A204.1 (cell line): ENCODE measurements around the gene HCFC1.

Source experiments
- FAIRE-seq: peaks from 2 replicates; lab custom pipeline; 2012; peaks lifted over from hg19 to GRCh38; lab: Jason Lieb, UNC

The HCFC1 gene

DNA sequence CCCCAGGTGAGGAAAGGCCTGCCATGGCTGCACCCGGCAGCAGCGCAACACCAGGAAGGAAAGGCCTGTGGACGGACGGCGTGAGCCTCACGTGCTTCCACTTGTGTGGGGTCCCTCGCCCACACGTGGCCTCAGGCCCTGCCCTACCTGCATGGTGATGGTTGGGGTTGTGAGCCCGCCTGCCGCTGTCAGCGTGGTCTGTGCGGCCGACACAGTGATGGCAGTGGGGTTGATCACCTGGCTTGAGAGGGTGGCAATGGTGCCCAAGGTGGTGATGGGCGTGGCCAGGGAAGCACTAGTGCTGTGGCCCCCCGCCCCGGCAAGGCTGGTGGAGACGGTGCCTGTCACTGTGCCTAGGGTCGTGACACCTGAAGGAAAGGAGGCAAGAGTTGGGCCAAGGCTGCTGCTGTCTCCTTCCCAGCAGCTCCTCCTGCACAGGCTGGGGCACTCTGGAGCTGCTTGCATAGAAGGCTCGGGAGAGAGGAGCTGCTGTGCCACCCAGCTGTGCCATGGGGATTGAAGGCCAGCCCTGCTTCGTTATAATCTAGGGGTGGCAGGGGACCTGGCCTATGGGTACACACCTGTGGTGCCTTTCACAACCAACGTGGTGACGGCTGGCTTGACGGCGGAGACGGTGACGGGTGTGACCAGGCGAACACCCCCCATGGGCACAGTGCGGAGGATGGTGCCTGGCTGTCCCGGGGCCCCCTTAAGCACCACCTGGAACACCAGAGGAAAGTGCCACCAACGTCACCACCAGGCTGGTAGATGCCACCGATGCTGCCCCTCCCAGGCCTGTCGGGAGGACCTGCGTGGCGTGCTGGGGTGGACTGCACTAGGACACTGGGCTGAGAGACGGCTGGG, 15.3 kb downstream of the HCFC1 start:
- no peak for FAIRE-seq

DNA sequence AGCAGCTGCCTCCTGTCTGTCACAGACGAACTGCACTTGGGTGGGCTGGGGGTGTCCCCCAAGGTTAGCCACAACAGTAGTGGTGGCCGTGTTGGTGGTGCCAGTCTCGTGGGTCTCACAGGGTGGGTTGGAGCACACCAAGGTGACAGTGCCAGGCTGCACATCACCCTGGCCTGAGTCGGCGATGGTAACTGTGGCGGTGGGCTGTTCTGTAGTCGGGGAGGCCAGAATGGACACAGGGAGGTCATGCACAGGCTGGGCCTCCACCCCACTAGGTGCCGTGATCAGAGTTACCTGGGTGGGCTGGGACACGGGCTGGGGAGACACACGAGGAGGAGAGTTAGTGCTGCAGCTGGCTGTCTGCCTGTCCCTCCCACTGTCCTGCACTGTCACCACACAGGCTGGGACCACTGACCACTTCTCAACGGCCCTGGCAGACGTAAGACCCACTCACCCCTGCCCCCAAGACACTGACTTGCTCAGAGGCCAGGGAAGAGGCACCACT, 16.3 kb downstream of the HCFC1 start:
- FAIRE-seq = no peak

DNA sequence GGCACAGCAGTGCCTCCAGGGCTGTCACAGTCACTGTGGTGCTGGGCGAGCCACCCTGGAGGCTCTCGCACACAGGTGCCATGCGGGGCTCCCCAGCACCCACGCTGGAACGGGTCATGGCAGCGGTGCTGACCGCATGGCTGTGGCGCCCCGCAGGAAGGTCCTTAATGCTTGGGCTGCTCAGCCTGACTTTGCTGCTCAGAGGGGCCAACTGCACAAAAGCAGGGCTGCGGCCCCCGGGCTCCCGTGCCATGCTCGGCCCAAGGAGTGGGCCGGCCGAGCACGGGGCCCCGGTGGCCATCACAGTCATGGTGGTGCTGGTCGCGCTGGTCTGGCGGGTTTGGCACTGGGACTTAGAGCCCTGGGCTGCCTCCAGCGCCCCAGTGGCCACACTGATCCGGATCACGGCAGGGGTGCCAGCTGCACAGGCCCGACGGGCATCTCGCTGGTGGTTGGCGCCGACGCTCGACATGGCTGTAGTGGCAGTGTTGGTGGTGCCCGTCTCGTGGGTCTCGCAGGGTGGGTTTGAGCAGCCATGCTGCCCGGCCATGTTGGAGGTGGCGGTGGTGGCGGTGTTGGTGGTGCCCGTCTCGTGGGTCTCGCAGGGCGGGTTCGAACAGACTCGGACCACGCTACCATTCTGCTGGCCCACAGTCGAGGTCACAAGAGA, 16.9 kb downstream of the HCFC1 start:
- no peak for FAIRE-seq

DNA sequence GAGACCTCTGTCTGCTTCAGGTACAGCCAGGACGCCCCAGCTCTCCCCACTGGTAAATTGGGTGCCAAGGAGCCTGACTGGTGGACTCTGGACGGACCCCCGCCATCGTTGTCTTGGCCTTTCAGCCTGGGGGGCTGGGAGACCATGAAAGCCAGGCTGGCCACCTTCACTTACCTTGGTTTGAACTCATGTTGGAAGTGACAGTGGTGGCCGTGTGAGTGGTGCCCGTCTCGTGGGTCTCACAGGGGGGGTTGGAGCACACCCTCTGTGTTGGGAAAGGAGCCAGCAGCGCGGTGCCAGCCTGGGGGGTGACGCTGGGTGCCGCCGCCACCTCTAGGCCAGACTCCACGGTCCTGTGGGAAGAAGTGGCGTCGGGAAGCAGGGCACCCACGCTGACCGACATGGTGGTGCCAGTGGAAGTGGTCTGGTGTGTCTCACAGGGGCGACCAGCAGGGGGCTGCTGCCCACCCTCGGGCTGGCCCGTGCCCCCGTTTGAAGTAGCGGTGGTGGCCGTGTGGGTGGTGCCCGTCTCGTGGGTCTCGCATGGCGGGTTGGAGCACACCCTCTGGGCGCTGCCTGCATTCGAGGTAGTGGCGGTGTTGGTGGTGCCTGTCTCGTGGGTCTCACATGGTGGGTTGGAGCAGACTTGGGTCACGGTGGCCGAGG, 17.6 kb downstream of the HCFC1 start:
- FAIRE-seq = no peak

DNA sequence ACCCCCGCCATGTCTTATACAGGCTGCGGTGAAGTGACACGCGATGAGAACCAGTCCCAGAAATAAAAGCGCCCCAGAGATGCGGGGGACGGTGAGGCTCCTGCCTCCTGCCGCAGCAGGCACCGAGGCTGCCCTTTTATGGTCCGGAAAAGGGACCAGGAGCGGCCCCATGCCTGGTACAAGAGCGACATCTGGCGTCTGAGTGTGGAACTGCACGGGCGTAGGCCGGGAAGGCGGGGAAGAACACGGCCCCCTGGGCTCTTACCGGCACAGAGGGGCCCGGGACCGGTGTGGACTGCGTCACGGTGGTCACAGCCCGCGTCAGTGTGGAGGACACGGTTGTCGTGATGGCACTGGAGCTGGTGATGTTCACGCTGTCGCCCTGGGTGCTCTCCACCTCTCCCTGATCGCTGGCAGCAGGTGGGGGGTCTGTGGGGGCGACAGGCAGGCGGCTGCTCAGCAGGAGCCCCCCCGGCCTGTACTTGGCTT, 18.2 kb downstream of the HCFC1 start:
- no peak for FAIRE-seq

DNA sequence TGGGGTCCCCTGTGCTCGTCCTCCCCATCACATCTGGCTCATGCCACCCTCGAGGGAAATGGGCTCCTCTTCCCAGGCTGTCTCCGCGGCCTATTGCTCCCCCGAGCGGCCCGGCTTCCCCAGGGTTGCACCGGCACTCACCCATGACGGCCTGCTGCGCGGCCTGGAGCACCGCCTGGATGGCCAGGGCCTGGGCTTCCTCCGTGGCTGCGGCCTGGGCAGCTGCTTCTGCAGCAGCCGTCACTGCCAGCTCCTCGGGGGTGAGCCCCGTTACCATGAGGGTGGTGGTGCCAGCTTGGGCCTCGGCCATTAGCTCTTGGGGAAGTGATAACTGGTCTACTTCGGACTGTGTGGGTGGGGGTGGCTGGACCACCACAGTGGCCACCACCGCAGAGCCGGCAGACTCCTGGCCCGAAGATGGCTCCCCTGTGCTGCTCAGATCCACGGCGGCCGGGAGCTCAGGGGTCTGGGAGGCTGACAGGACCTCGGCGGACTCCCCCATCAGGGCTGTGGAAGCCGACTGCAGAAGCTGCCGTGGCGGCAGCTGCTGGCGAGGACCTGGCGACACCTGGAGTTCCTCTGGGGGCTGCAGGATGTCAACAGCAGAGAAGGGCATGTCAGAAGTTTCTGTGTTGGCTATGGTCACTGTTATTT, 19.1 kb downstream of the HCFC1 start:
- no peak for FAIRE-seq

DNA sequence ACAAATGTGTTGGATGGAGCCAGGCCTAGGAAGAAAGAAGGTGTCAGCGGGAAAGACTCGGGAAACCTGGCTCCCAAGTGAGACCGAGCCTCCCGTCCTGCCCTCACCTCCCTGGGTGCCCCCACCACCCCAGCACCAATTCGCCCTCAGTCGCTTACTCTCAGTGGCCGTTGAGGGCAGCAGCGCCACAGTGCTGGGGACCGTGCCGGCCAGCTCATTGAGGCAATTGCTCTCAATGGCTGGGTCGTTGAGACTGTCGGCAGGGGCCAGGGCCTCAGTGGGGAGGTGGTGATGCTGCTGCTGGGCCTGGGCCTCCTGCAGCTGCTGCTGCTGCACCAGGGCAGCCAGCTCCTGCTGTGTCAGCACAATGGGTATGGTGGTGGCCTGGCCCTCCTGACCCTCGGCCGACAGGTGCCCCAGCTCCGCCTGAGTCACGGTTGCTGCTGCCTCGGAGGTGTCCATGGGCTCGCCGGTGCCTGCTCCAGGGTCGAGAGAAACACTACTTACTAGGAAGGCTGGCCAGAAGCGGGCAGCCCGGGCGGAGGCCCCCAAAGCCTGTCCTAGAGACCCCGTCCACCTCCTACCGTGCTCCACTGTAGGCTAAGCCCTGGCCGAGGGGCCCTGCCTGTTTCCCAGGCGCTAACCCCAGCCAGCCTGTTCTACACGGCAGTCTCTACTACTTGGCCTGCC, 19.8 kb downstream of the HCFC1 start:
- no peak for FAIRE-seq

DNA sequence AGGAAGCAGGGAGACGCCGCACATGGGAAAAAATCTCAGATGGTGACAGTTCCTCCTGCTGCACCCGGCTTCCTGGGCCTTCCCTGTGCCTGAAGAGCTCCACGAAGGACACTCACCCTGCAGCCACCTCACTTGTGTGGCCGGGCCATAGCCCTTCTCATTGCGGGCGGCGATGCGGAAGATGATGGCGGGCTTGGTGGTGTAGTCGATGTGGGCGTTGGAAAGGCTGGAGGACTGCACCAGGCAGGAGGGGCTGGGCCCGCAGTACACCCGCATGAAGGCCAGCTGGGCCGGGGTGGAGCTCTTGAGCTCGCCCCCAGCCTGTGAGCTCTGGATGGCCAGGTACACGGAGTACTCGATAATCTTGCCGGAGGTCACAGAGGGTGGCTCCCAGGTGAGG, 21.5 kb downstream of the HCFC1 start:
- FAIRE-seq = no peak

DNA sequence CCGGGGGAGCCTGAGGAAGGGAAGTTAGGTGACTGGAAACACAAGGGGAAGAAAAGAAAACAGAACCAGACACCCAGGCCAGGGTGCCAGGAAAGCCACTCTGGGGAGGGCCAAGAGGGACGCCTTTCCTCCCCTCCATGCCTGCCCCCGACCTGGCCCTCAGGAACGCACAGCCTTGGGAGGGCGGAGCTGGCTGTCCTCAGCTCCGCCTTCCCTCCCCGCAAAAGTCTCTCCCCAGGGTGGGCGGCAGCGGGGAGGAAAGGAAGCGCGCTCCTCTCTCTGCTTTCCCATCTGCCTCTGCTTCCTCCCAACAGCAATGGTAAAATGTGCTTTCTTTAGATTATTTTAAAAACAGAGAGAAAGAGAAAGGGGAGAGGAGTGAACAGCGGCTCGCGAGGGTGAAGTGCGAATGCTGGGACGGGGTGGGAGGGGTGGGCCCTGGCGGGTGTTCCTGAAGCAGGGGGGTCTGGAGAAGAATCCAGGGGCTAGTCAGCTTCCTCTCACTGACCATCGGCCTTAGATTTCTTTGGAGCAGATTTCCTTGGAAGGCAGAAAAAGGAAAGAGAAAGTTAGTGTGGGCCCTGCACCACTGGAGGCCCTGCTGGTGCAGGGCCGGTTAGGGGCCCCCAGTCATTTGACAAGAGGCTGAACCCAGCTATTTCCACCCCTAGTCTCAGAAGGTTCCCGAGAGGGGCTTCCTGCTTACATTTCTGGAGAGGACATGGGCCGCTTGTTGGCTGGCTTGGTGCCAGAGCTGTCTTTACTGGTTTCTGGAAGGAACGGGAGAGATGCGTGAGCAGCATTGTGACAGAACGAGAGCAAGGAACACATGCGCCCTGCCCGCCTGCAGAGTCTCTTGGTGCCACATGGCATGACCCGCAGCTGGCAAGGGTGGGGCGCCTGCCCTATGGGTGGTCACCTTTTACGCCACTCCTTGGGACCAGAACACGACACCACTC, 22.5 kb downstream of the HCFC1 start:
- FAIRE-seq = no peak

DNA sequence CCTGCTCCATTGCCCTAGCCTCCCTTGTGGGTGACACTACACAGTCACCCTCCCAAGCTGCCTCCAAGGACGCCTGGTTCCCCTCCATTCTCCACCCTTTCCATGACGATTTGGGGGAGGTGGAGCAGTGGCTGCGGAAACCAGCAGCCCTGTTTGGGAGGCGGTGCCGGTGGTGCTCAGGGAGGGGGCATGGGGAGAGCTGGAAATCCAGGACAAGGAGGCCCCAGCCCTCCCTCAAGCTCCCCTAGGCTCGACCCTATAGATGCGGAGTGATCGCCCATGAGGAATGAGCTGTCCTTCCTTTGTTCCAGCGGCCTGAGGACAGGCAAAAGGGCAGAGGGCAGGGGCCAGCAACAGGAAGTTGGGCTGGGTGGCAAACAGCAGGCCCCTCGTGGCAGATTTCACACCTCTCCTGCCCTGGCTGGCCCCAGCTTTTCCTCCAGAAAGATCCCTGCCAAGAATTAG, 23.6 kb downstream of the HCFC1 start:
- no peak for FAIRE-seq

DNA sequence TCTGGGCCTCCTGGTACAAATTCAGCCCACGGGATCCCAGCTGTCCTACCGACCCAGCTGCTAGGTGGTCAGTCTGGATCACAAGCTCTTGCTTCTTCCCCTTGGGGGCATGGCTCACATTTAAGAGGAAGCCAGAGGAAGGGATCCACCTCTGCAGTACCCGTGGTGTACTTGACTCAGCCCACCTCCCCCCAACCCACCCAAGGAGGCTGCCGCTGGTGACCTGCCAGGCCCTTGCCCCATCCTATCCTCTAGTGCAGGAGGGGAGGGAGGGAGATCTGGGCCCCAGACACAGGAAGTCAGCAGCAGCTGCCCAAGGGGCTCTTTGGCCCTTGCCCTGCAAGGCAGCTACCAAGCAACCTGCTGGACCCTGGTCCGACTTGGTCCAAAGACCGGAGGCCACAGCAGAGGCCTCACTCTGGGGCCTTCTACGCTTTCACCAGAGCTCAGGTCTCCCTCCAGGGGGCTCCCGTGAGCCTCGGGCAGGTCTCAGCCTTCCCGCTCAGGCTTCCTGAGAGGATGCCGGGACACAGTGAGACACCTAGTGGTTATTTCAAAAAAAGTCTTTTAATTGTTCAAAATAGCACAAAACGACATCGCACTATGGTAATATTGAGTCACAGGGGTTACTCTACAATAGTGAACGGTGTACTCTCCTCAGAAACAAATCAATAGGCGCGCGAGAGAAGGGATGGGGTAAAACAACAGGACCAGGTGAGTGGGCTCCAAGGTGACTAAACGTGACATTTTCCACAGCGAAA, 24.4 kb downstream of the HCFC1 start:
- peak; percentile 92 for FAIRE-seq

DNA sequence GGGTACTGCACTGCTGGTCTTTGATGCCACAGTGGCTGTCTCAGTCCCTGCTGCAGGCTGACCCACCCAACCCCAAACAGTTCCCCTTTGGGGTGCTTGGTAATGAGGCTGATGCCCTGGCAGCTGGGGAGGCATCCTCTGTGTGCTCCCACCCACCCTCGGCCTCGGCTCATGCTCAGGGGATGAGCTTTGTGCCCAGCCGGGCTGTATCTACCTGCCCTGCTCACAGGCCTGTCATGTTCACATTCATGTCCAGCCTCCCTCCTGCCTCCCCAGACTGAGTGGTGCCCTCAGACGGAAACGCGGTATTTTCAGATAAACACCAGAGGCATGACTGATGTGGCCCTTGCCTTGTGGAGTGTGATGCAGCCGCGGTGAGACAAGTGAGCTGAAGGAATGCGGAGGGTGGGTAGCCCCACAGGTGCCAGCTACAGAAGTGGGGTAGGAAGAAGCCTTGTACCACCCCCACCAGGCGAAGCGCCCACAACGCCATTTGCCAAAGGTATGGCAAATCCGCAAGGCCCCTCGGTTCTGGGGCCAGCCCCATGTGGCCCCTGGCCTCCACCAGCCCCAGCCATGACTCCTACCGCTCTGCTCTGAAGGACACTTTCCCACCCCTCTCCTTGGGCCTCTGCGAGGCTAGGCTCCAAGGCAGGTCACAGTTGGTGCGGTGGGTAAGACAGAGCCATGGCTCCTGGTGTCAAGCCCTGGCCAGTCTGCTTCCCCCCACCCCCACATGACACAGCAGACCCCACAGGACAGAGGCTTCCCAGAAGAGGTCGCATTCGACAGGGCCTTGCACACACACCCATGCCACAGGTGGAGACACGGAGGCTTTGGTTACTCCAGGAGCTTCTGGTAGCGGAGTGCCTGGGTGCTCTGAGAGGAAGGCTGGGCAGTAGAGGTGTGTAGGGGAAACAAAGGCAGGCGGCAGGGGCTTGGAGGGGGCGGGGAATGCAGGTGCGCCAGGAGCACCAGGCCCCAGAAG, 25.4 kb downstream of the HCFC1 start:
- FAIRE-seq = no peak

DNA sequence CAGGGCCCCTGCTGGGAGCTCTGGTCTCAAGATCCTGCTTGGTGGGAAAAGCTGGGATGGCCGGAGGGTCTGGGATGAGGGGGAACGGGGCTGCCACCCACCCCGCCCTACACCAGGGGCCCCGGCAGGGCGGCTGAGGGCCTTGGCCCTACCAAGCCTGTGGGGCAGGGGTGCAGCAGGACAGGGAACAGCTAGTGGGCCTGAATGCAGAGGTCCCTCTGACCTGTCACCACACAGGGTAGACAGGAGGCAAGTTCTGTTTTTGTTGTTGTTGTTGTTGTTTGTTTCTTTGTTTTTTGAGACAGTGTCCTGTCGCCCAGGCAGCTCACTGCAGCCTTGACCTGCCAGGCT, 26.8 kb downstream of the HCFC1 start:
- no peak for FAIRE-seq

DNA sequence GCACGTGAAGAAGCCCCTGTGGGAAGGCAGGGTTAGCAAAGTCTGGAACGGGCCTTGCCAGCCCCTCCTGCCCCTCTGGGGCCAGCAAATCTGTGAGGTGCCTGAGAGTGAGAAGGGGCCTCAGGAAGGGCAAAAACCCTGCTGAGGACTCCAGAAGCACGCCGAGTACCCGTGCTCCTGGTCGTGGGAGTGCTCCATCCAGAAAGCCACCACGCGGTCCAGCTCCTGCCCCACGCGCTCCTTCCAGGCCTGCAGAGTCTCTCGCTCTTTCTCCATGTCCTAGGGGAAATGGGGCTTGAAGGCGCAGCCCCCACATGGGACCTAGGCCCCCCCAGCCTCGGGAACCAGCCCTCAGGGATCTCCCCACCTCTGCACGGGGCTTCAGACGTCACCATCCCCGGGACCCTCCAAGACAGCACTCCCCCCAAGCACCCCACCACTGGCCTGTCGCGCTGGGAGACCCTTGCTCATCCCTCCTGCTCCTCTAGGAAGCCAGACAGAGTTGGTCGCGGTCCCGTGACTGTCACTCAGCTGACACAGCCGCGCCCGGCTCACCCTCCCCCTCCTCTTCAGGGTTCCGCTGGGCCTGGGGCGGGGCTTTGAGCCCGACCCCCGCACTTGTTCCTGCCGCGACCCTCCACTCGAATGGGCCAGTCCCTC, 27.3 kb downstream of the HCFC1 start, which contains the start of gene RENBP:
TSS of gene RENBP (minus strand) at position 504 of the 660 bp plus-strand sequence. CDS start at position 471, 33 bp downstream.
- FAIRE-seq = no peak

DNA sequence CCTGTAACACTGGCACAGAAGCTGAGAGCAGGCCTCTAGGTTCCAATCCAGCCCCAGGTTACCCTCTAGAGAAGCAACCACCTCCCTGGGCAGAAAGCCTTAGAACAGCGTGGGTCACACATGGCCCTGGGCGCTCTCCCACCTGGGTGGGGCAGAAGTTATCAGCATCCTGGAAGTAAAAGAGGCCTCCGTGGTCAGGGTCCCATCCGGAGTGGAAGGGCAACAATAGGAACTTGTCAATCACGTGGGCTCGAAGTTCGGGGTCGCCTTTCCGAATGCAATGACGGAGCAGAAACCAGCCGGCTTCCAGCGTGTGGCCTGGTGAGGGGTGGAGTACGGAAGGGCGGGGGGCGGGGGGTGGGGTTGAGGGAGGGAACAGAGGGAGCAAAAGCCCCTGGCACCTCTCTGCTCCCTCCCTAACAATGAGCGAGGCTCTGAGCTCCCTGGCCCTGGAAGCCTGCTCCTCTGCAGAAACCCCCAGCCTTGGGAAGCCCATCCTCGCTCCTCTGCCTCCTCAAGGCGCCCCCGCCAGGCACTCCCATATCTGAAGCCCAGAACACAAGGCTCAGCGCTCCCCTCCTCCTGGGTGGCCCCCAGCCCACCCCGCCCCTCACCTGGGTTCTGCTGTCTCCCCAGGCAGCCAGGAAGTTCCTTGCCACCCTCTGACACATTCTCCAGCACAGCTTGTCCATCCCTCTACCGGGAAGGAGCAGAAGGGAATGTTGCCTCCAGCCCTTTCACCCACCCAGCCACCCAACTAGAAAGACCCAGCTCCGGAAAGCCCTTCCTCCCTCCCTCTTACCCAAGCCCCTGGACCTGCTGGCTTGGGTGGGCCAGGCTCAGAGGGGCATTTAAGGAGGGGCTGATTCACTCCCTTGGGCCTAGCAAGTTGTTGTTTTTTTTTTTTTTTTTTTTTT, 30.0 kb downstream of the HCFC1 start:
- no peak for FAIRE-seq

DNA sequence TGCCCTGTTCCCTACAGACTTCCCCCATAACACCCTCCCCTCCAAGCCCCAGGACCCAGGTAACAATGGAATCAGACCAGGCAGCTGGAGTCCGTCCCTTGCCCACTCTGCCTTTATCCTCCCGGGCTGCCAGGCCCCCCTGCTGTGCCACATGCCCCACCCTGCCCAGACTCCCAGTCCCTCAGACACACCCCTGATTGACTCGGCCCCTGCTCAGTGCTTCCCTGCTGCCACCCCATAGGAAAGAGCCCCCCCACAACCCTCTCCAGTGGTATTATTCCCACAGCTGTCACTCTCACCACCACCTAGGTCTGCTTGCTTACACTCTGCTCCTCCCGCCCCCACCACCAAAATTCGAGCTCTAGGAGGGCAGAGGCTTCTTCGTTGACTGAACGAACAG, 32.0 kb downstream of the HCFC1 start:
- FAIRE-seq = no peak
